Measurements from ENCODE around the gene FAM131A. TPM values are rescaled to one million over a fixed set of nuclear protein-coding genes. Genes with fewer than 3 reads are reported as not detected.

FAM131A gene
- polyA plus RNA-seq, 1 donor from 2014 or later = 141 TPM

DNA sequence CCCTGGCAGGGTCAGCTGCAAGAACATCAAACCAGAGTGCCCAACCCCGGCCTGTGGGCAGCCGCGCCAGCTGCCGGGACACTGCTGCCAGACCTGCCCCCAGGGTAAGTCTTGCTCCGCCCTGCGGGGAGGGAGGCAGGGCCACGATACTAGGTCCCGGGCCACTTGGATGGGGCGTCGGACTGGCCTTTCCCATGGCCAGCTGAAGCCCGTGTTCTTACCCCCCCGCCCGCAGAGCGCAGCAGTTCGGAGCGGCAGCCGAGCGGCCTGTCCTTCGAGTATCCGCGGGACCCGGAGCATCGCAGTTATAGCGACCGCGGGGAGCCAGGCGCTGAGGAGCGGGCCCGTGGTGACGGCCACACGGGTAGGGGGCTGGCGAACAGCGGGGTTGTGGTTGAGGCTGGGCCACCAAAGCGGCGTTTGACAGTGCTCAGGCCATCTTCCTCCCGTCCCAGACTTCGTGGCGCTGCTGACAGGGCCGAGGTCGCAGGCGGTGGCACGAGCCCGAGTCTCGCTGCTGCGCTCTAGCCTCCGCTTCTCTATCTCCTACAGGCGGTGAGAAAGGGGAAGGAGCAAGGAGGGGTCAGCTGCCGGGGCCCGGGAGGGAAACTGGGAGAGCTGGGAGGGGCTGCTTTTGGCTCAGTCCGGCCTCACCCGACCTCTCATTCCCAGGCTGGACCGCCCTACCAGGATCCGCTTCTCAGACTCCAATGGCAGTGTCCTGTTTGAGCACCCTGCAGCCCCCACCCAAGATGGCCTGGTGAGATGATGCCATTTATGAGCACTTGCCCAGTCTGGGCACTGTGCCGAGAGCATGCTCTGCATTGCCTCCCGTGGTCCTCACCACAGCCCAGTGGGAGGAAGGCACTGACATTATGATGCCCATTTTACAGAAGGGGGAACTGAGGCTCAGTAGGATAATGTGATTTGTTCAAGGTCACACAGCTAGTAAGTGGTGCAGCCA lies 44.1 kb downstream of the FAM131A start:
- Histone ChIP-seq H3K27ac (ENCODE audit: low read length) (no peak overlapping the region), H3K4me3 (ENCODE audit: low read length) (peak overlapping the region; percentile 65), H3K4me2 (ENCODE audit: low read length) (no peak overlapping the region), H3K36me3 (ENCODE audit: insufficient read depth, low read length) (no peaks in the 10 kb centered on the region), H4K20me1 (ENCODE audit: insufficient read depth) (no peaks in the 10 kb centered on the region), H2AFZ (ENCODE audit: low read depth, low read length) (no peak overlapping the region), H3K79me2 (replicated peaks; ENCODE audit: insufficient read depth, low read length) (no peaks in the 10 kb centered on the region), H3K9me2 (ENCODE audit: insufficient read depth, low read length) (no peaks in the 10 kb centered on the region), H3K9ac (ENCODE audit: low read length) (no peak overlapping the region), H3F3A (ENCODE audit: insufficient read depth, low read length, poor library complexity, severe bottlenecking) (no peaks in the 10 kb centered on the region), H3K27me3 (ENCODE audit: insufficient read depth, low read depth, low read length) (peaks cover 39% of the 10 kb centered on the region), H3K9me3 (ENCODE audit: low read length) (no peaks in the 10 kb centered on the region)
- TF ChIP-seq RAD21 (conservative IDR thresholded peaks at IDR 0.05) (no peak), POLR2AphosphoS5 (IDR thresholded peaks at IDR 0.05) (no peak), REST (IDR thresholded peaks at IDR 0.05; ENCODE audit: borderline replicate concordance) (no peak), TAF1 (IDR thresholded peaks at IDR 0.05; ENCODE audit: low read depth) (no peak), MXI1 (conservative IDR thresholded peaks at IDR 0.05; ENCODE audit: poor library complexity, severe bottlenecking) (no peak), EP300 (conservative IDR thresholded peaks at IDR 0.05; ENCODE audit: poor library complexity, severe bottlenecking) (no peak), SMC3 (conservative IDR thresholded peaks at IDR 0.05; ENCODE audit: poor library complexity) (no peak), EZH2 (IDR thresholded peaks at IDR 0.05; ENCODE audit: borderline replicate concordance, insufficient read depth, low read length, poor library complexity, severe bottlenecking) (no peak)
- TF ChIP-seq, protein P1, sequence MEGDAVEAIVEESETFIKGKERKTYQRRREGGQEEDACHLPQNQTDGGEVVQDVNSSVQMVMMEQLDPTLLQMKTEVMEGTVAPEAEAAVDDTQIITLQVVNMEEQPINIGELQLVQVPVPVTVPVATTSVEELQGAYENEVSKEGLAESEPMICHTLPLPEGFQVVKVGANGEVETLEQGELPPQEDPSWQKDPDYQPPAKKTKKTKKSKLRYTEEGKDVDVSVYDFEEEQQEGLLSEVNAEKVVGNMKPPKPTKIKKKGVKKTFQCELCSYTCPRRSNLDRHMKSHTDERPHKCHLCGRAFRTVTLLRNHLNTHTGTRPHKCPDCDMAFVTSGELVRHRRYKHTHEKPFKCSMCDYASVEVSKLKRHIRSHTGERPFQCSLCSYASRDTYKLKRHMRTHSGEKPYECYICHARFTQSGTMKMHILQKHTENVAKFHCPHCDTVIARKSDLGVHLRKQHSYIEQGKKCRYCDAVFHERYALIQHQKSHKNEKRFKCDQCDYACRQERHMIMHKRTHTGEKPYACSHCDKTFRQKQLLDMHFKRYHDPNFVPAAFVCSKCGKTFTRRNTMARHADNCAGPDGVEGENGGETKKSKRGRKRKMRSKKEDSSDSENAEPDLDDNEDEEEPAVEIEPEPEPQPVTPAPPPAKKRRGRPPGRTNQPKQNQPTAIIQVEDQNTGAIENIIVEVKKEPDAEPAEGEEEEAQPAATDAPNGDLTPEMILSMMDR (IDR thresholded peaks at IDR 0.05; ENCODE audit: poor library complexity, severe bottlenecking) = no peak

DNA sequence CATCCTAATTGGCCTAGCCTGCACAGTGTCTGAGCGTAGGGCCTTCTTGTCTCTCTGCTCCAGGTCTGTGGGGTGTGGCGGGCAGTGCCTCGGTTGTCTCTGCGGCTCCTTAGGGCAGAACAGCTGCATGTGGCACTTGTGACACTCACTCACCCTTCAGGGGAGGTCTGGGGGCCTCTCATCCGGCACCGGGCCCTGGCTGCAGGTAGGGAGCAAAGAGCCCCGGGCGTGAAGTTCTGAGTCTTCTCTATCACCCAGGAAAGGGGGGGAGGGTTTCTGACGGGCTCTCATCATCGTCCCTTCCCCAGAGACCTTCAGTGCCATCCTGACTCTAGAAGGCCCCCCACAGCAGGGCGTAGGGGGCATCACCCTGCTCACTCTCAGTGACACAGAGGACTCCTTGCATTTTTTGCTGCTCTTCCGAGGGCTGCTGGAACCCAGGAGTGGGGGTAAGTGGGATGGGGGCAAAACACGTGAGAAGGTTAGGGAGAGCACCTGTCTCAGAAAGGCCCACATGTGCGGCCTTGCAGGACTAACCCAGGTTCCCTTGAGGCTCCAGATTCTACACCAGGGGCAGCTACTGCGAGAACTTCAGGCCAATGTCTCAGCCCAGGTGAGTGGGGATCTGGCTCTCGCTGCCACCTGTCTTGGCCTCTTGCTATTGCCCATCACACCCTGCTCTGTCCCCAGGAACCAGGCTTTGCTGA lies 45.1 kb downstream of the FAM131A start:
- TF ChIP-seq MXI1 (conservative IDR thresholded peaks at IDR 0.05; ENCODE audit: poor library complexity, severe bottlenecking) (no peak), RAD21 (conservative IDR thresholded peaks at IDR 0.05) (no peak), EP300 (conservative IDR thresholded peaks at IDR 0.05; ENCODE audit: poor library complexity, severe bottlenecking) (no peak)
- no peaks in the 10 kb centered on the region for H3K36me3 ChIP-seq (ENCODE audit: insufficient read depth, low read length)
- H3K79me2 ChIP-seq (replicated peaks; ENCODE audit: insufficient read depth, low read length) = no peaks in the 10 kb centered on the region
- no peak overlapping the region for H3K27ac ChIP-seq (ENCODE audit: low read length)
- no peak overlapping the region for H3K4me3 ChIP-seq (ENCODE audit: low read length)
- no peaks in the 10 kb centered on the region for H4K20me1 ChIP-seq (ENCODE audit: insufficient read depth)
- peaks cover 39% of the 10 kb centered on the region for H3K27me3 ChIP-seq (ENCODE audit: insufficient read depth, low read depth, low read length)
- H2AFZ ChIP-seq (ENCODE audit: low read depth, low read length) = no peak overlapping the region
- no peak overlapping the region for H3K4me2 ChIP-seq (ENCODE audit: low read length)
- H3F3A ChIP-seq (ENCODE audit: insufficient read depth, low read length, poor library complexity, severe bottlenecking) = no peaks in the 10 kb centered on the region
- no peaks in the 10 kb centered on the region for H3K9me2 ChIP-seq (ENCODE audit: insufficient read depth, low read length)
- H3K9ac ChIP-seq (ENCODE audit: low read length) = no peak overlapping the region
- H3K9me3 ChIP-seq (ENCODE audit: low read length) = no peaks in the 10 kb centered on the region

Measured in neural cell (in vitro differentiated cells).